Upper lobe of left lung (tissue), 6 donors: ENCODE measurements around the gene CTBP2. TPM values are rescaled to one million over a fixed set of nuclear protein-coding genes. Genes with fewer than 3 reads are reported as not detected.
"Not testable (repeated sequence)": the region's sequence is repeated elsewhere in the genome, so short reads cannot be mapped to it uniquely, and the experiment has no call there.

Experiments
- ATAC-seq, 2 donors: fragments of 200-7000 bp; cut with Tn5 transposase; one replicate each; pipeline ENCODE4 v1.9.1; 2022; ENCODE audit warnings: mild to moderate bottlenecking in 2 of 2, moderate library complexity in 2 of 2; ENCODE audit not compliant: low FRiP score in 2 of 2
- DNase-seq, 2 donors: peaks; one replicate each; pipeline ENCODE4 v3.0.0-alpha.2; 2019 to 2020
- H3K27ac ChIP-seq, 4 donors: fragments of 200-600 bp; sonication (generic); one replicate each; pipeline ENCODE4 v1.5.1; 2016 to 2019
- H3K27me3 ChIP-seq, 4 donors: fragments of 200-600 bp; sonication (generic); one replicate each; pipeline ENCODE4 v1.5.1; 2017 to 2019
- H3K36me3 ChIP-seq, 4 donors: fragments of 200-600 bp; sonication (generic); one replicate each; pipeline ENCODE4 v1.5.1; 2016 to 2019
- H3K4me1 ChIP-seq, 4 donors: fragments of 200-600 bp; sonication (generic); one replicate each; pipeline ENCODE4 v1.5.1; 2018 to 2019
- H3K4me3 ChIP-seq, 4 donors: fragments of 200-600 bp; sonication (generic); one replicate each; pipeline ENCODE4 v1.5.1; 2017 to 2019; ENCODE audit warnings: mild to moderate bottlenecking in 2 of 4, moderate library complexity in 1 of 4
- H3K9me3 ChIP-seq, 4 donors: fragments of 200-600 bp; sonication (generic); one replicate each; pipeline ENCODE4 v1.5.1; 2018 to 2019
- EP300 ChIP-seq, 4 donors: sonication (generic); formaldehyde crosslinking; IDR thresholded peaks; one replicate each; pipeline ENCODE4 v1.5.1; 2017; ENCODE audit warnings: antibody characterized with exemption in 4 of 4, control low read depth in 2 of 4
- POLR2A ChIP-seq, 4 donors: fragments of 450-650 bp; IDR thresholded peaks; one replicate each; pipeline ENCODE4 v1.5.1; 2016 to 2017; ENCODE audit warnings: antibody characterized with exemption in 4 of 4, mild to moderate bottlenecking in 2 of 4
- POLR2AphosphoS5 ChIP-seq, 2 donors: sonication (generic); formaldehyde crosslinking; IDR thresholded peaks; one replicate each; pipeline ENCODE4 v1.5.1; 2017; ENCODE audit warnings: antibody characterized with exemption in 2 of 2
- WGBS, 2 donors: methylation state at CpG; one replicate each; pipeline ENCODE4 v1.1.5; 2017 to 2018; 5-methylcytosine and 5-hydroxymethylcytosine counted together
- total RNA-seq, 6 donors: library from RNA; depleted of rRNA in 4 of 6; stranded (reverse); fragments of >200 nt in 4 of 6; gene quantifications; one replicate each; pipeline versions ENCODE4 v1.1.0 to v1.2.1, GENCODE V29; 2016 to 2021
- TF ChIP-seq, protein P1 (sequence below), 6 experiments: fragments of 450-650 bp in 4 of 6; fragments of 200-600 bp in 2 of 6; sonication (generic) in 2 of 6; IDR thresholded peaks; one replicate each; pipeline ENCODE4 v1.5.1; 2016 to 2019; ENCODE audit warnings: antibody characterized with exemption in 6 of 6
- donor health status: DM: no; HTN: no; CAD: no; lungs with moderate emphysema.
- donor health status: DM: no; HTN: yes; CAD: no; lungs with severe emphysema.

The CTBP2 gene
- total RNA-seq, 6 donors from 2014 or later, result 47.1 to 82.5 (median 59.7) TPM

GRCh38 chr10:125084191-125084613, 76.2 kb downstream of the CTBP2 start:
- peaks cover 0 to 26% (median 11%) of the 10 kb centered on the region in 4 donors for H3K36me3 ChIP-seq
- H3K4me1 ChIP-seq, result peaks cover 16 to 39% (median 36%) of the 10 kb centered on the region in 4 donors
- peak; percentile 67 to 81 for ATAC-seq
- H3K27ac ChIP-seq, result peak overlapping the region in 3 of 4 donors; percentile 52 to 66 (median 53)
- TF ChIP-seq EP300 (IDR thresholded peaks at IDR 0.05), result no peak
- peak in 1 of 2 donors; percentile 22 for TF ChIP-seq POLR2AphosphoS5 (IDR thresholded peaks at IDR 0.05)
- no peak overlapping the region for H3K4me3 ChIP-seq
- DNase-seq, result no peak
- H3K27me3 ChIP-seq, result no peaks in the 10 kb centered on the region
- 74 to 82% methylated on average over 10 to 11 of the region's 11 CpGs for WGBS, 2 donors
- H3K9me3 ChIP-seq, result no peaks in the 10 kb centered on the region

- H3K4me1 ChIP-seq, result peaks cover 16 to 39% (median 35%) of the 10 kb centered on the region in 4 donors
- ATAC-seq (peak in 1 of 2 donors; percentile 71), DNase-seq (no peak)
- H3K9me3 ChIP-seq, result no peaks in the 10 kb centered on the region
- H3K27me3 ChIP-seq, result no peaks in the 10 kb centered on the region
- peaks cover 0 to 26% (median 11%) of the 10 kb centered on the region in 4 donors for H3K36me3 ChIP-seq
- peak overlapping the region in 2 of 4 donors; percentile 52 to 66 for H3K27ac ChIP-seq
- peak in 1 of 2 donors; percentile 53 for TF ChIP-seq POLR2AphosphoS5 (IDR thresholded peaks at IDR 0.05)
- no peak for TF ChIP-seq EP300 (IDR thresholded peaks at IDR 0.05)
- no peak overlapping the region for H3K4me3 ChIP-seq
- 88 to 93% methylated on average over 10 of the region's 10 CpGs for WGBS, 2 donors
These were observed 76.8 kb downstream of the CTBP2 start for GRCh38 chr10:125083576-125083920.

GRCh38 chr10:125082881-125083575, 77.3 kb downstream of the CTBP2 start:
- TF ChIP-seq, protein P1, sequence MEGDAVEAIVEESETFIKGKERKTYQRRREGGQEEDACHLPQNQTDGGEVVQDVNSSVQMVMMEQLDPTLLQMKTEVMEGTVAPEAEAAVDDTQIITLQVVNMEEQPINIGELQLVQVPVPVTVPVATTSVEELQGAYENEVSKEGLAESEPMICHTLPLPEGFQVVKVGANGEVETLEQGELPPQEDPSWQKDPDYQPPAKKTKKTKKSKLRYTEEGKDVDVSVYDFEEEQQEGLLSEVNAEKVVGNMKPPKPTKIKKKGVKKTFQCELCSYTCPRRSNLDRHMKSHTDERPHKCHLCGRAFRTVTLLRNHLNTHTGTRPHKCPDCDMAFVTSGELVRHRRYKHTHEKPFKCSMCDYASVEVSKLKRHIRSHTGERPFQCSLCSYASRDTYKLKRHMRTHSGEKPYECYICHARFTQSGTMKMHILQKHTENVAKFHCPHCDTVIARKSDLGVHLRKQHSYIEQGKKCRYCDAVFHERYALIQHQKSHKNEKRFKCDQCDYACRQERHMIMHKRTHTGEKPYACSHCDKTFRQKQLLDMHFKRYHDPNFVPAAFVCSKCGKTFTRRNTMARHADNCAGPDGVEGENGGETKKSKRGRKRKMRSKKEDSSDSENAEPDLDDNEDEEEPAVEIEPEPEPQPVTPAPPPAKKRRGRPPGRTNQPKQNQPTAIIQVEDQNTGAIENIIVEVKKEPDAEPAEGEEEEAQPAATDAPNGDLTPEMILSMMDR (IDR thresholded peaks at IDR 0.05), result no peak
- TF ChIP-seq POLR2A (IDR thresholded peaks at IDR 0.05) (no peak), EP300 (IDR thresholded peaks at IDR 0.05) (no peak), POLR2AphosphoS5 (IDR thresholded peaks at IDR 0.05) (no peak)
- no peak overlapping the region for H3K4me3 ChIP-seq
- ATAC-seq (no peak), DNase-seq (no peak)
- WGBS, 2 donors, result 82 to 86% methylated on average over 14 to 15 of the region's 15 CpGs
- H3K4me1 ChIP-seq, result peaks cover 16 to 39% (median 35%) of the 10 kb centered on the region in 4 donors
- H3K9me3 ChIP-seq, result no peaks in the 10 kb centered on the region
- no peaks in the 10 kb centered on the region for H3K27me3 ChIP-seq
- peak overlapping the region in 2 of 4 donors; percentile 15 to 66 for H3K27ac ChIP-seq
- peaks cover 0 to 23% (median 10%) of the 10 kb centered on the region in 4 donors for H3K36me3 ChIP-seq

DNA sequence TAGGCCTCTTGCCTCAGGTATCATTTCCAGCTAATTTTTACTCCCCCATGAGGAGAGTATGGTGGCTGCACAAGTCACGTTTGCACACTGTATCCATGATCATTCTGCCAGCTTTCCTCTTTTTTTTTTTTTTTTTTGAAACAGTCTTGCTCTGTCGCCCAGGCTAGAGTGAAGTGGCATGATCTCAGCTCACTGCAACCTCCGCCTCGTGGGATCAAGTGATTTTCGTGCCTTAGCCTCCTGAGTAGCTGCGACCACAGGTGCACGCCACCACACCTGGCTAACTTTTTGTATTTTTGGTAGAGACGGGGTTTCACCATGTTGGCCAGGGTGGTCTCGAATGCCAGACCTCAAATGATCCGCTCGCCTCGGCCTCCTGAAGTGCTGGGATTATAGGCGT, 77.9 kb downstream of the CTBP2 start:
- H3K4me3 ChIP-seq, ATAC-seq, H3K9me3 ChIP-seq, H3K27me3 ChIP-seq, DNase-seq: not testable (repeated sequence)
- peaks cover 0 to 17% (median 6%) of the 10 kb centered on the region in 4 donors for H3K36me3 ChIP-seq
- peak overlapping the region in 2 of 4 donors; percentile 46 to 70 for H3K27ac ChIP-seq
- 97% methylated on average over 13 of the region's 13 CpGs for WGBS, 2 donors
- peaks cover 16 to 40% (median 36%) of the 10 kb centered on the region in 4 donors for H3K4me1 ChIP-seq

DNA sequence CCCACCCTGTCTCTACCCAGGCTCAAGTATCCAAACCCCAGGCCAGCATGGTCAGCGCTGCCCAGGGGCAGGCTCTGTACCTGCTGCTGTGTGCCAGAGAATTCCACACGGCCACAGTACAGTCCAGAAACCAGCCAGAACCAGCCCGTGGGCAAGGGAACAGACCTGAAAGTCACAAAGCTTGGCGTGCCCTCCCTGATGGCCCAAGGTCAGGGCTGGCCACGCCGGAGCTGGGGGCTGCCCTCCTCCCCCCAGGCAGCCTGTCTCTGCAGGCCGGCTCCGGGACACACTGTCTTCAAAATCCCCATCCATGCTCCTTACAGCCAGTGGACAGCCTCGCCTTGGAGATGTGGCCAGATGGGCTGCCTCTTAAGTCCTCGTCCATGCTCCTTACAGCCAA, 78.4 kb downstream of the CTBP2 start:
- 90 to 100% methylated on average over 3 to 9 of the region's 10 CpGs for WGBS, 2 donors
- TF ChIP-seq POLR2AphosphoS5 (IDR thresholded peaks at IDR 0.05), result no peak
- TF ChIP-seq EP300 (IDR thresholded peaks at IDR 0.05), result no peak
- no peak for TF ChIP-seq POLR2A (IDR thresholded peaks at IDR 0.05)
- TF ChIP-seq, protein P1 (IDR thresholded peaks at IDR 0.05), result no peak
- peaks cover 16 to 45% (median 41%) of the 10 kb centered on the region in 4 donors for H3K4me1 ChIP-seq
- H3K9me3 ChIP-seq, result no peaks in the 10 kb centered on the region
- no peaks in the 10 kb centered on the region for H3K27me3 ChIP-seq
- ATAC-seq (no peak), DNase-seq (no peak)
- H3K27ac ChIP-seq, result peak overlapping the region; percentile 15 to 70 (median 55)
- H3K4me3 ChIP-seq, result no peak overlapping the region
- H3K36me3 ChIP-seq, result peaks cover 0 to 14% (median 3%) of the 10 kb centered on the region in 4 donors

DNA sequence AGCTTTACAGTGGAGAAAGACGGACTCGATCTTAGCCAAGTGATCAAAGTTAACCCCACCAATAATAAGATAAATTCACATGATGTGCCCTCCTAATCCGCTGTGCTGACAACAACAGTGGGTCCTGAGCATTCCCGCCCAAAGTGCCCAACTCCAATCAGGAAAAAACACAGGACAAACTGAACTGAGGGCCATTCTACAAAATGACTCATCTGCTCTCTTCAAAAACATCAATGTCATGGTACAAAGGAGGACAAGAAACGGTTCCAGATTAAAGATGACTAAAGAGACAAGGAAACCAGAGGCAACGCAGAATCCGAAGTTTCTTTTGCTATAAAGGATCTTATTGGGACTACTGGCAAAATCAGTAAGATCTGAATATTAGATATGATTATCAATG, 79.4 kb downstream of the CTBP2 start:
- WGBS, 2 donors, result 73 to 86% methylated on average over 7 of the region's 7 CpGs
- Histone ChIP-seq H3K9me3 (no peaks in the 10 kb centered on the region), H3K4me1 (peaks cover 21 to 53% (median 45%) of the 10 kb centered on the region in 4 donors), H3K36me3 (peaks cover 0 to 11% (median 3%) of the 10 kb centered on the region in 4 donors), H3K27me3 (no peaks in the 10 kb centered on the region), H3K27ac (peak overlapping the region in 1 of 4 donors; percentile 70), H3K4me3 (no peak overlapping the region)
- DNase-seq (no peak), ATAC-seq (no peak)
- TF ChIP-seq POLR2A (IDR thresholded peaks at IDR 0.05) (no peak), EP300 (IDR thresholded peaks at IDR 0.05) (no peak), POLR2AphosphoS5 (IDR thresholded peaks at IDR 0.05) (no peak)
- TF ChIP-seq, protein P1 (IDR thresholded peaks at IDR 0.05), result no peak
